Measurements from ENCODE around the gene RAC3.

GRCh38 chr17:81990836-81991683 is 40.4 kb upstream of the RAC3 start:
- TF ChIP-seq CTCF (IDR thresholded peaks at IDR 0.05; ENCODE audit: insufficient read depth, low read depth, low read length) (no peak), EZH2 (IDR thresholded peaks at IDR 0.05; ENCODE audit: insufficient read depth, low read length) (no peak)

Measured in astrocyte (in vitro differentiated cells and primary cell).